Suppressor macrophage treated with lipopolysaccharide for 1 hour (primary cell): ENCODE results near the gene RHBDD3.
"Not testable (repeated sequence)": the region's sequence is repeated elsewhere in the genome, so short reads cannot be mapped to it uniquely, and the experiment has no call there.

Source experiments
- DNase-seq, 3 donors: peaks; one replicate each; pipeline ENCODE4 v3.0.0-alpha.2; 2020 to 2022

Gene RHBDD3

DNA sequence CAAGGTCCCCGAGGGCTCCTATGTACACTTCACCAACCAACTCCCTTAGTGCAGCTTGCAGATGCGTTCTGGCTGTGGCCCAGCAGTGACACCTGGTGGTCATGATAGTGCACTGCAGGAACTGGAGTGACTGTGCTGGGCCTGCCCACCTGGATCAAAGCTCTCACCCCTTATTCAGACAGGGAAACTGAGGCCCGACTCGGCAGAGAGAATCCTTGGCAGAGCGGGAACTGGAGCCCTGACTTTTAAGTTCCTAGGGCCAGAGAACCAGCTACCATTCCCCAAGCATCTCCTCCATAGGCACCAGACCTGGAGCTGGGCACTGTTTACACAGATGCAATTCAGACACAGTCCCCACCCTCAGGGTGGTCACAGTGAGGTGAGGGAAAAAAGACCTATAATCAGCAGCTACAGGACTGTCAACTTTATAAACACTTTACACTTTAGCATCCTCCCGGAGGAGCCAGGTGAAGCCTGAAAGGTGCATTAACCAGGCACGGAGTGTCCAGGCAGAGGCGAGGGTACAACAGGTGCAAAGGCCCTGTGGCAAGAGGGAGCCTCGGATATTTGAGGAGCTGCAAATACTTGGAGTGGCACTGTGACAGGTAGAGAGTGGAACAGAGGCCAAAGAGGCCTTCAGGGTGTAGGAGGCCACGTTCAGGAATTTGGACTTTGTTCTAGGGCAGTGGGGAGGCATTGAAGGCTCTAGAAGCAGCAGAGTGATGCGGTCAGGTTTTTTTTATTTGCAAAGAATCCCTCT lies 22.0 kb downstream of the RHBDD3 start:
- DNase-seq: peak; percentile 70 to 75 (median 72)

DNA sequence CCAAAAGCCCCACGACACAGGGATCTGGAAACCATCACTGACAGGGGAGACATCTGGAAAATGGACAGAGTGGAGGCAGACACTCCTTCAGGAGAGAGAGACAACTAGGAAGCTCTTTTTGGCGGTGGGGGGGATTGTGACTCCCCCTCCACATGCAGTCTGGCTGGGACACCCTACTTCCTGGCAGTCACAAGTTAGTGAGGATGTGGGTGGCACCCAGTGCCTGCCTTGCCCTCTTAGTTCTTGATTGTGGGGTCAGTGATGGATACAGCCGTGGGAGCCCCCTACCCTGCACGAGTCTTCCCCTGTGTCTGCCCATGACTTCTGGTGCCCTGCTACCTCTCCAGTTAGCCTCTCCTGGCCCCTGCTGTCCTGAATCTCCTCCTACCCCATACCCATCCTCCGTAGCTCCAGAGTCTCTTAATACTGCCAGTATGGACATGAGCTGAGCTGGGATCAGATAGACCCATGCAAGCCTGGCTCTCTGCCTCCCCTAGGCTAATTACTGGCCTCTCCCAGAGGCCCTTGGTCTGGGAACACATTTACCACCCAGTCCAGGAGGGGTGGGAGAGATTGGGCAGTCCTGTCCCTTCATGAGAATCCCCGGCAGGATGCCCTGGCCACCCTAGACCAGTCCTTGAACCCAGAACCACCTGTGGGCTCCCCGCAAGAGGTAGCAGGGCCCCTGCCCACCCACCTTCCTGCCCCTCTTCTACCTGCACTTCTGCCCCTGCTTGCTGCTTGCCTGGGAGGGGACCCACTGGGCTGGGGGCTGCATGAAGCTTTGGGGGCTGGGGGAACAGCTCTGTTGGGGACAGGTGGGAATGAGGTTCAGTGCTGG lies 22.8 kb downstream of the RHBDD3 start:
- DNase-seq: no peak

DNA sequence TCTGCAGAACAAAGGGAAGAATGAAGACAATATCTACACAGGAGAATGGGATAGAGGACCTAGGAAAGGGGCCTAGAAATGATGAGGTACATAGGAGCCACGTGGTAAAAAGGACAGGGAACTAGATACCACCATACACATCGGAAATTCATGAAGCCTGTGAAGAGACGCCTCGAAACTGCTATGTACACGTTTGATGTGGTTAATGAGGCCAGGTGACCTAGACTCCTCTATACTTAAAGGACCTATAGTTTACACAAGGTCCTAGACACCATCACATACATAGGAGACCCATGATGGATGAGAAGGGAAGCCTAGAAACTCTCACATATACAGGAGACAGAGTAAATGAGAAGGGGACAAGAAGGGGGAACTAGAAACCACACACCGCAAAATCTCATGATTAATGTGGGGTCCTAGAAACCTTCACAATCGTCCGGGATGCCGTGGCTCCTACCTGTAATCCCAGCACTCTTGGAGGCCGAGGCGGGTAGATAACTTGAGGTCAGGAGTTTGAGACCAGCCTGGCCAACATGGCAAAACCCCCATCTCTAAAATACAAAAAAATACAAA lies 23.8 kb downstream of the RHBDD3 start:
- no peak for DNase-seq

DNA sequence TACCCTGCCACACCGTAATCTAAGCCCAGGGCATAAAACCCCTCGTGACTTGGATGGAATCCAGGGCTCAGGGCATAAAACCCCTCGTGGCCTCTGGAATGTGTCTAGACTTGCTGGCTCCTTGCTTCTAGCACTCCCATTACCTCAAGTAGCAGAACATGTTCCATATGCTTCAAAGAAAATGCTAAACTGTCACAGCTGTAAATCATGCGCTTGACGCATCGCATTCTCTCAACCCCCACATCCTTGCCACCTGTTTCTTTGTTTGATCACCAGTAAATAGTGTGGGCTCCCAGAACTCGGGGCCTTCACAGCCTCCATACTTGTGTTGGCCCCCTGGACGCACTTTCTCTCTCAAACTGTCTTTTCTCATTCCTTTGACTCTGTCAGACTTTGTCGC lies 27.3 kb downstream of the RHBDD3 start:
- not testable (repeated sequence) for DNase-seq

DNA sequence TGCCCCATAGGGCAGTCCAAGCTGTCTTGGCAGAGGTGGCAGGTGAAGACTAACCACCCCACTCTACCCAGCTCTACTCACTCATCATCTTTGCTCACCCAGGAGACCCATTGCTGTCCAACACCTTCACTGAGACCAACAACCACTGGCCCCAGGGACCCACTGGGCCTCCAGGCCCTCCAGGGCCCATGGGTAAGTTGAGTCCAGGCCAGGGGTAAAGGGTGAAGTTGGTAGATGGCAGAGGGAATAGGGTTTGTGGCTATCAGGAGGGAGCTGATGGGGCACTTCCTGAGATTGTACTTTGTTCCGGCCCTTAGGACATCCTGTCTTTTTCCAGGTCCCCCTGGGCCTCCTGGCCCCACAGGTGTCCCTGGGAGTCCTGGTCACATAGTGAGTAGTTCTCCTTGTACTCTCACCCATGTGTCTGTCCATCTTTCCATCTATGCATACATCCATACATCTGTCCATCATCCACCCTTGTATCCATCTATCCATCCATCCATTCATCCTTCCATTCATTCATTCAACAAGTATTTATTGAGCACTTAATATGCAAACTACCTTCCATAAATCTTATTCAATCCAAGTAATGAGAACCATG lies 34.4 kb downstream of the RHBDD3 start:
- DNase-seq: no peak

DNA sequence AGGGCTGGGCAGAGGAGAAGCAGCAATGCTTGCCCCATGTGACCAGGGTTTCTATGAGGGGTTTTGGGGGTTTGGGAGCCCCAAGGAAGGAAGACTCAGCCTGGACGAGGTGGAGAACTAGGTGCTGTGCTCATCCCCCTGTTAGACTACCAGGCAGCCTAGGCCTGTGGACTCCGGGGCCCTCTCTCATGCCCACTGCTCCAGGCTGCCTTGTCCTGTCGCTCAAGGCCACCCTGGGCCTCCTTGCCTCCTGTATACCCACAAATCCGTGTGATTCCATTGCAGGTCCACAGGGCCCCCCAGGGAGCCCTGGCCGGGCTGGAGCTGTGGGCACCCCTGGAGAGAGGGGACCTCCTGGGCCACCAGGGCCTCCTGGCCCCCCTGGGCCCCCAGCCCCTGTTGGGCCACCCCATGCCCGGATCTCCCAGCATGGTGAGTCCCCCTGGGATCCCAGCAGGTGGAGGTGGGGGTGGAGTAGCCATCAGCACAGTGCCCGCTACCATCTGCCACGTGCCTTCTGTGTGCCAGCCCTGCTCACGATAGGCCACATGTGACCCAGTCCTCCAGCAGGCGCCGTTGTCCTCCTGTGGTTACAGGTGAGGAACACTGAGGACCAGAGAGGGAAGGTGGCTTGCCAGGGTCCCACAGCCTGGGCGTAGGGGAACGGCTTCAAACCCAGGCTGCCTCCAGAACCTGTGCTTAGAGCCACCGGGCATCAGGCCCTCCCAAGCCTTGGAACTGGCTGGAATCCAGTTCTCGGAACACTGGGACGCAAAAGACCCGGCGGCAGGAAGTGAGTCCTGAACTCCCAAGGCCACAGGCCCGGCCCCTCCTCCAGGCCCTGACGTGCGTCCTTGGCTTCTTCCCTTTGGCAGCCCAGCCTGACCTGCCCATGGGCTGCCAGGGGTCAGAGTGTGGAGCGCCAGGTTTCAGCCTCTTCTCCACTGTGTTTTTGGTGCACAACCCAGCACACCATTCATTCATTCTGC lies 35.5 kb downstream of the RHBDD3 start:
- DNase-seq: no peak

DNA sequence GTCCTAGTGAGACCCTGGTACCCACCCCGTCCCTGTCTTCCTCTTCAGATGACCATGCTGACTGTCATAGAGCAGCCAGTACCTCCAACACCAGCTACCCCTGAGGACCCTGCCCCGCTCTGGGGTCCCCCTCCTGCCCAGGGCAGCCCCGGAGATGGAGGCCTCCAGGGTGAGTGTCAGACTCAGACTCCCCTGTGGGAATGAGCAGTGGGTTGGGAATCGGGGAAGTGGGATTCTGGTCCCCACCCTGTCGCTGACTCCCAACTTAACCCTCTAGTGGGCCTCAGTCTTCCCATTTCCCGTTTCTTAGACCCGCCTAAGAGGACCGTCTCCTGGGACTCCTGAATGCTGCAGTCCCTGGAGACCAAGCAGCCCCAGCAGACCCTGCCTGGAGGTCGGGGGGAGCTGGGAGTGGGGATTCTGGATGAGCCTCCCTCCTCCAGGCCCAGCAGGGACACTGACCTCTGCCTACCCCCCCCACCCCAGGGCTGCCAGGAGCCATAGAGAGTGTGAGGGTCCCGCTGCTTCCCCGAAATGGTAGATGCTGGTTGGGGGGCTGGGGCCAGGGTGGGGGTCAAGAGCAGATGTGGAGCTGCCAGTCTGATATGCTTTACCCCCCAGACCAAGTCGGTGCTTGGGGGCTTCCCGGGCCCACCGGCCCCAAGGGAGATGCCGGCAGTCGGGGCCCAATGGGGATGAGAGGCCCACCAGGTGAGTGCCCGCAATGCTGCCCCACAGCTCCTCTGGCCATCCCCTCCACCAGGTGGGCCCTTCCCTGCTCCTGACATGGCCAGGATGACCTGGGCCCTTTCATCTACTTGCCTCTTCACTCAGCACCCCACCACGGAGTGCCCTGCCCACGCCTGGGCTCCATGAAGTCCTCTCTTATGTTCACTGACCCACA lies 36.6 kb downstream of the RHBDD3 start:
- no peak for DNase-seq

- DNase-seq: no peak
These were observed 41.3 kb downstream of the RHBDD3 start for GRCh38 chr22:29226351-29226981.

- peak in 2 of 3 donors; percentile 13 to 16 for DNase-seq
These were observed 42.2 kb downstream of the RHBDD3 start for GRCh38 chr22:29225422-29226090.

- no peak for DNase-seq
These were observed 42.8 kb downstream of the RHBDD3 start for GRCh38 chr22:29224859-29225410.

- DNase-seq: no peak
These were observed 43.5 kb downstream of the RHBDD3 start for GRCh38 chr22:29224121-29224858.

DNA sequence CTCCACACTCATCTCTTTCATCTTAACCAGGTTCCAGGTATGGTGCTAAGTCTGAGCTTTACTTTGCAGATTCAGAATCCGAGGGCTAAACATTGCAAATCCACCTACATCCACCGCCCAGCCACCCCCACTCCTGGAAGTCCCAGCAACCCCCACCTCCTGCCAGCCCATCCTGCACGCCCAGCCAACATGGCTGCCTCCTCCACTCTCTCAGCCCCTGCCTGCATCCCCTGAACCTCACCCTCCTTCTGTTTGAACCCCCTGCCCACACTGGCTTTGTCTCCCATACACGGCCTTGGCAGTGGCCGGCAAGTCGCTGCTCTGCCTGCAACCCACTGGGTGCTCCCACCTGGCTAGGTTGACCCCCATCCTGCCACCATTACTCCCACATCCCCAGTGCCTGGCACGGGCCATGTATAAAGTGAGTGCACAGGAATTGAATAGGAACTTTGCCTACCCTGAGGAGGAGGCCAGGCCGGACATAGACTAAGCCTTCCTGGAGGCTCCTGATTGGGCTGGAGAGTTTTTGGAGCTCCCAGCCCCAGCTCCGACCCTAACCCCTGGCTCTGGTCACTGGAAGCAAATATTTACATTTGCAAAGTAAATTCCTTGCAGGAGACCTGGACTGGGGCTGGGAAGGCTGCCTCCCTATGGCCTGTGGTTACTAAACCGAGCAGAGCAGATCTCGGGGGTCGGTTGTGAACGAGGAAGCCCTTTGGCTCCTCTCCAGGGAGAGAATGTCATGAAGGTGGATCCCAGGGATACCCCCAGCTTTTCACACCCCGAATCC lies 47.7 kb downstream of the RHBDD3 start:
- DNase-seq: no peak

DNA sequence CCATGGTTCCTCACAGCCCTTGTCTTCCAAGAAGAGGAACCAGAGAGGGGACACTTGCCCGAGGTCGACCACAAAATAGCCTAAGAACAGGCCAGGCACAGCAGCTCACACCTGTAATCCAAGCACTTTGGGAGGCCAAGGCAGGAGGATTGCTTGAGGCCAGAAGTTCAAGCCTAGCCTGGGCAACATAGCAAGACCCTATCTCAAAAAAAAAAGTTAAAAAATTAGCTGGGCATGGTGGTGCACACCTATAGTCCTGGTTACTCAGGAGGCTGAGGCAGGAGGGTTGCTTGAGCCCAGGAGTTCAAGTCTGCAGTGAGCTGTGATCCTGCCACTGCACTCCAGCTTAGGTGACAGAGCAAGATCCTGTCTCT lies 48.4 kb downstream of the RHBDD3 start:
- not testable (repeated sequence) for DNase-seq

GRCh38 chr22:29218758-29219408 lies 48.9 kb downstream of the RHBDD3 start:
- DNase-seq: no peak

DNA sequence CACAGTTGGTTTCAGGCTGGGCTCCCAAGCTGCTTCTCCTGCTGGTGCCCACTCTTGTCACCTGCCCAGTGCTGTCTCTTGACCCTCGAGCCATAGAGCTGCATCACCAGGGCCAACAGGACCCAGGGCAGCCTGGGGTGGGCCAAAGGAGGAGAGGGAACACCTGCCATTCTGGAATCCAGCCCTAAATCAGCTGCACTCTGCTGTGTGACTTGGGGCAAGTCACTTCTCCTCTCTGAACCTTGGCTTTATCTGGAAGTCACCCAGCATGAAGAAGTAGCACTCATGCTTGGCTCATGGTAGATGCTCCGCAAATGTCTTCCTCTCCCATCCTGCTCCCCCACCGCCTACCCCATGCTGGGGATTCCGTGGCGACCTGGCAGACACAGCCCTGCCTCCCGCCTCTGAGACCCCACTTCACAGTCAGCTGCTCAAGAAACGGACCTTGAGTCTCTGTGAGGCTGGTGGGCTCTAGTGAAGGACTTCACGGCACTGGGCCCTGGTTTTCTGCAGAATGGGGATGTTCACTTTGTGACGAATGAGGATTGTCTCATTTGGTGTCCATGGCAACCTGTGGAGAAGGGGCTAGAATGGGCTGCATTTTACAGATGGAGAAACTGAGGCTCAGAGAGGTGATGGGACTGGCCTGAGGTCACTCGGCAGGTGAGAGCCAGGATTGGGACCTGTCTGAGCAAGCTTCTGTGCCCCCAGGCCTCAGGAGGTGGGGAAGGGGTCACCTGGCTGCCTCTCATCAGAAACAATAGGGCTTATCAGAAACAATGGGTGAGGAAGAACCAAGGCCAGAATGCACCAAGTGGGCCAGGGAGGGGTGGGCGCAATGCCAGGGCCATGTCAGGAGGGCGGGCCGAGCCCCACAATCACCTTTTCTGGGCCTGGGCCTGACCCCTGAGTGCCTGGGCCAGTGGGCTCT lies 49.7 kb downstream of the RHBDD3 start:
- DNase-seq: no peak
